A549 (cell line): ENCODE data around the gene OR2G2. TPM values are rescaled to one million over a fixed set of nuclear protein-coding genes. Genes with fewer than 3 reads are reported as not detected.

ENCODE experiments used
- ATAC-seq, 2 experiments: fragments of 200-7000 bp in 1 of 2; fragments of >200 bp in 1 of 2; cut with Nextera tagmentation in 1 of 2; cut with Tn5 transposase in 1 of 2; 3 replicates each; pipeline versions ENCODE4 v1.8.0 to v1.9.1; 2018 to 2020; ENCODE audit warnings: mild to moderate bottlenecking in 1 of 2, moderate library complexity in 1 of 2
- CTCF ChIA-PET: fragments of 300-600 bp; sonication (Branson Sonifier 250); formaldehyde crosslinking; extraction: SDS; loops from one replicate; lab custom pipeline; 2021; ENCODE audit warnings: antibody characterized with exemption, inconsistent platforms; lab: Yijun Ruan, JAX
- POLR2A ChIA-PET: fragments of 350-600 bp; formaldehyde crosslinking; extraction: SDS; loops from one replicate; lab custom pipeline; 2021; ENCODE audit warnings: antibody characterized with exemption, inconsistent platforms; lab: Yijun Ruan, JAX
- DNase-seq, 2 experiments: peaks; one replicate each; pipeline versions ENCODE4 v3.0.0 to v3.0.0-alpha.2; 2011 to 2016; ENCODE audit warnings: low read depth in 1 of 2, low spot score in 1 of 2
- FAIRE-seq: peaks from 2 replicates; lab custom pipeline; 2011; peaks lifted over from hg19 to GRCh38; lab: Jason Lieb, UNC
- H3K27ac ChIP-seq, 2 experiments: fragments of >200 bp; sonication (Bioruptor Twin); formaldehyde crosslinking; 3 replicates each; pipeline ENCODE4 v1.5.1; 2016 to 2017
- H3K4me1 ChIP-seq: fragments of >200 bp; sonication (Bioruptor Twin); formaldehyde crosslinking; 3 replicates; pipeline ENCODE4 v1.6.1; 2016
- H3K4me2 ChIP-seq: fragments of >200 bp; sonication (Bioruptor Twin); formaldehyde crosslinking; 3 replicates; pipeline ENCODE4 v1.6.1; 2016
- H3K4me3 ChIP-seq: fragments of >200 bp; sonication (Bioruptor Twin); formaldehyde crosslinking; 3 replicates; pipeline ENCODE4 v1.5.1; 2016
- H3K9me3 ChIP-seq: fragments of >200 bp; sonication (Bioruptor Twin); formaldehyde crosslinking; 3 replicates; pipeline ENCODE4 v1.6.1; 2016
- ATOH8 ChIP-seq: fragments of 250-450 bp; sonication (Bioruptor Pico); IDR thresholded peaks from 2 replicates; pipeline ENCODE4 v1.5.0; 2020; ENCODE audit warnings: low read depth, mild to moderate bottlenecking, moderate library complexity
- CEBPB ChIP-seq, 2 experiments: fragments of >200 bp in 1 of 2; sonication (Bioruptor Twin) in 1 of 2; formaldehyde crosslinking in 1 of 2; IDR thresholded peaks; 2 replicates each; pipeline ENCODE4 v1.6.1; 2012 to 2016
- CHD2 ChIP-seq: fragments of 150-350 bp; IDR thresholded peaks from 2 replicates; pipeline ENCODE4 v1.6.1; 2014; ENCODE audit warnings: low read length; ENCODE audit not compliant: partially characterized antibody
- CHD4 ChIP-seq: fragments of 200-600 bp; sonication (generic); IDR thresholded peaks from 2 replicates; pipeline ENCODE4 v1.6.1; 2016; ENCODE audit warnings: antibody characterized with exemption, mild to moderate bottlenecking, borderline replicate concordance
- CTCF ChIP-seq: fragments of >200 bp; sonication (Bioruptor Twin); formaldehyde crosslinking; IDR thresholded peaks from 3 replicates; pipeline ENCODE4 v1.5.1; 2016
- EHF ChIP-seq: fragments of 250-450 bp; sonication (Bioruptor Pico); IDR thresholded peaks from 2 replicates; pipeline ENCODE4 v1.5.0; 2020; ENCODE audit warnings: mild to moderate bottlenecking
- EHMT2 ChIP-seq: fragments of 200-600 bp; sonication (generic); IDR thresholded peaks from 2 replicates; pipeline ENCODE4 v1.6.1; 2016; ENCODE audit warnings: antibody characterized with exemption, low read depth, mild to moderate bottlenecking, moderate library complexity
- ESRRA ChIP-seq: fragments of 150-350 bp; IDR thresholded peaks from 2 replicates; pipeline ENCODE4 v1.6.1; 2014; ENCODE audit warnings: mild to moderate bottlenecking, low read length, borderline replicate concordance
- FOXS1 ChIP-seq: fragments of 250-450 bp; sonication (Bioruptor Pico); IDR thresholded peaks from 2 replicates; pipeline ENCODE4 v1.5.0; 2020; ENCODE audit warnings: mild to moderate bottlenecking, moderate library complexity
- GATA3 ChIP-seq: IDR thresholded peaks from 2 replicates; pipeline ENCODE4 v1.6.1; 2012; ENCODE audit warnings: borderline replicate concordance
- HDAC2 ChIP-seq: fragments of 200-600 bp; sonication (generic); IDR thresholded peaks from 2 replicates; pipeline ENCODE4 v1.6.1; 2016
- JUN ChIP-seq, 2 experiments: fragments of >200 bp; sonication (Bioruptor Twin); formaldehyde crosslinking; IDR thresholded peaks; 2 replicates in 1 of 2; 3 replicates in 1 of 2; pipeline ENCODE4 v1.6.1; 2016 to 2017
- JUNB ChIP-seq: fragments of >200 bp; sonication (Bioruptor Twin); formaldehyde crosslinking; IDR thresholded peaks from 2 replicates; pipeline ENCODE4 v1.6.1; 2016
- KDM1A ChIP-seq: fragments of 200-600 bp; sonication (generic); IDR thresholded peaks from 2 replicates; pipeline ENCODE4 v1.6.1; 2016; ENCODE audit warnings: low read depth, mild to moderate bottlenecking
- KDM5A ChIP-seq: fragments of 200-600 bp; sonication (generic); IDR thresholded peaks from 2 replicates; pipeline ENCODE4 v1.6.1; 2016; ENCODE audit warnings: antibody characterized with exemption, mild to moderate bottlenecking
- MAFK ChIP-seq: fragments of 450-650 bp; IDR thresholded peaks from 2 replicates; pipeline ENCODE4 v1.6.1; 2014; ENCODE audit not compliant: partially characterized antibody
- MAX ChIP-seq: IDR thresholded peaks from 2 replicates; pipeline ENCODE4 v1.6.1; 2012
- MYC ChIP-seq: IDR thresholded peaks from 2 replicates; pipeline ENCODE4 v1.6.1; 2012; ENCODE audit warnings: mild to moderate bottlenecking, inconsistent platforms, low read length, improper control_type of control experiment, borderline replicate concordance
- NFE2L2 ChIP-seq: fragments of 150-350 bp; conservative IDR thresholded peaks from 2 replicates; pipeline ENCODE4 v1.6.1; 2014; ENCODE audit warnings: low read length
- NPAS2 ChIP-seq: fragments of 250-450 bp; sonication (Bioruptor Pico); IDR thresholded peaks from 2 replicates; pipeline ENCODE4 v1.8.0; 2022; ENCODE audit warnings: mild to moderate bottlenecking, moderate library complexity, borderline replicate concordance
- NR3C1 ChIP-seq: fragments of >200 bp; sonication (Bioruptor Twin); formaldehyde crosslinking; IDR thresholded peaks from 3 replicates; pipeline ENCODE4 v1.6.1; 2017
- POLR2AphosphoS2 ChIP-seq: conservative IDR thresholded peaks from 2 replicates; pipeline ENCODE4 v1.6.1; 2012; ENCODE audit warnings: low read length, improper control_type of control experiment, inconsistent platforms
- RAD21 ChIP-seq, 2 experiments: fragments of >200 bp in 1 of 2; sonication (Bioruptor Twin) in 1 of 2; formaldehyde crosslinking in 1 of 2; IDR thresholded peaks in 1 of 2; conservative IDR thresholded peaks in 1 of 2; 2 replicates in 1 of 2; 3 replicates in 1 of 2; pipeline ENCODE4 v1.6.1; 2012 to 2018; ENCODE audit warnings: inconsistent platforms in 1 of 2
- REST ChIP-seq: fragments of 200-600 bp; sonication (generic); IDR thresholded peaks from 2 replicates; pipeline ENCODE4 v1.6.1; 2016; ENCODE audit warnings: antibody characterized with exemption, mild to moderate bottlenecking, moderate library complexity
- TP53 ChIP-seq: fragments of 250-450 bp; sonication (Bioruptor Pico); IDR thresholded peaks from 2 replicates; pipeline ENCODE4 v1.5.0; 2021; ENCODE audit warnings: mild to moderate bottlenecking, moderate library complexity
- USF2 ChIP-seq: fragments of 450-650 bp; IDR thresholded peaks from 2 replicates; pipeline ENCODE4 v1.6.1; 2014; ENCODE audit warnings: antibody characterized with exemption
- WGBS: methylation state at CpG from one replicate; pipeline ENCODE4 v1.1.6; 2017; ENCODE audit errors: missing lambda C conversion rate; 5-methylcytosine and 5-hydroxymethylcytosine counted together
- polyA plus RNA-seq, 4 experiments: library from polyadenylated mRNA; depleted of rRNA in 3 of 4; stranded (reverse); fragments of >200 nt; fragmentation: RNase III in 1 of 4; extraction: RNeasy Plus Mini Kit Qiagen cat#74134 plus additional on column Dnase treatment in 1 of 4; gene quantifications; 2 replicates in 3 of 4; 3 replicates in 1 of 4; pipeline ENCODE4 v1.2.3, GENCODE V29; 2011 to 2017

The OR2G2 gene
- polyA plus RNA-seq, 2 of the 4 experiments (the other 2 are of a cell fraction), result not detected

GRCh38 chr1:247605286-247605685 lies 17.1 kb downstream of the OR2G2 start, which contains the start of gene OR2G3:
Gene OR2G3, plus strand, starts transcription at chr1:247605586. Its CDS starts 0 bp downstream, at chr1:247605586.
- no peaks in the 10 kb centered on the region for H3K4me1 ChIP-seq
- H3K9me3 ChIP-seq, result peaks cover 2% of the 10 kb centered on the region; the same call in 1 of the 3 replicates
- ChIA-PET POLR2A (no interaction called here), CTCF (no interaction called here)
- ATAC-seq (no peak), DNase-seq (no peak), FAIRE-seq (no peak)
- 6% methylated on average over 2 of the region's 2 CpGs for WGBS
- TF ChIP-seq FOXS1 (CRISPR knock-in tag), result no peak
- no peak for TF ChIP-seq ATOH8 (CRISPR knock-in tag)
- TF ChIP-seq NFE2L2, result no peak
- TF ChIP-seq HDAC2, result no peak
- no peak for TF ChIP-seq KDM1A
- no peak for TF ChIP-seq JUN (IDR thresholded peaks at IDR 0.05)
- TF ChIP-seq MAX, result no peak
- no peak for TF ChIP-seq RAD21 (conservative IDR thresholded peaks at IDR 0.05 in 1 of 2, IDR thresholded peaks at IDR 0.05 in 1 of 2)
- no peak for TF ChIP-seq GATA3
- TF ChIP-seq JUNB, result no peak
- TF ChIP-seq MAFK, result no peak
- TF ChIP-seq NR3C1, result no peak
- no peak for TF ChIP-seq CEBPB (IDR thresholded peaks at IDR 0.05)
- no peak for TF ChIP-seq POLR2AphosphoS2
- no peak within 1 kb of the TSS for H3K4me2 ChIP-seq
- H3K4me3 ChIP-seq, result no peak within 1 kb of the TSS
- no peak within 1 kb of the TSS for H3K27ac ChIP-seq

GRCh38 chr1:247613405-247613804 lies 25.2 kb downstream of the OR2G2 start:
- Histone ChIP-seq H3K4me2 (no peak overlapping the region), H3K9me3 (peaks cover 2% of the 10 kb centered on the region; the same call in 1 of the 3 replicates), H3K4me1 (no peaks in the 10 kb centered on the region), H3K27ac (no peak overlapping the region), H3K4me3 (no peak overlapping the region)
- ChIA-PET POLR2A (no interaction called here), CTCF (no interaction called here)
- WGBS, result 0% methylated on average over 1 of the region's 1 CpG
- ATAC-seq (no peak), DNase-seq (no peak), FAIRE-seq (no peak)
- no peak for TF ChIP-seq REST
- TF ChIP-seq ESRRA, result no peak
- no peak for TF ChIP-seq FOXS1 (CRISPR knock-in tag)
- TF ChIP-seq EHF, result no peak
- TF ChIP-seq EHMT2, result no peak
- no peak for TF ChIP-seq MAFK
- no peak for TF ChIP-seq CTCF
- TF ChIP-seq TP53 (CRISPR knock-in tag), result no peak
- no peak for TF ChIP-seq NPAS2 (CRISPR knock-in tag)
- no peak for TF ChIP-seq GATA3
- TF ChIP-seq JUNB, result no peak
- no peak for TF ChIP-seq KDM5A
- TF ChIP-seq CHD4, result no peak
- TF ChIP-seq CHD2, result no peak
- TF ChIP-seq MYC, result no peak
- TF ChIP-seq USF2, result no peak
